GM15510 (cell line): Measurements from ENCODE around the gene OTOR.

Source experiments
- POLR2A ChIP-seq: IDR thresholded peaks from 3 replicates; pipeline ENCODE4 v1.6.1; 2011; ENCODE audit warnings: borderline replicate concordance; ENCODE audit not compliant: insufficient read length; ENCODE audit errors: extremely low read depth

Gene OTOR

DNA sequence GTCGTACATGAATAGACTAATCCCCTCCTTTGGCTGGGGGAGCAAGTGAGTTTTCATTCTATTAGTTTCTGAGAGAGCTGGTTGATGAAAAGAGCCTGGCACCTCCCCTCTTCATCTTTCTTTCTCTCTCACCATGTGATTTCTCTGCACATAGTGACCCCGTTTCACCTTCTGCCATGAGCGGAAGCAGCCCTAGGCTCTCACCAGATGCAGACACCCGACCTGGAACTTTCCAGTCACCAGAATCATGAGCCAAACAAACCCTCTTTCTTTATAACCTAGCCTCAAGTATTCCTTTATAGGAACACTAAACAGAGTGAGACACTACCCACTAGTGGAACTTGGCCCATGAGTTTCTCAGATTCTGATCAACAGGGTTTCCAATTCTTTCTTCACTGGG, 16.4 kb downstream of the OTOR start:
- no peak for TF ChIP-seq POLR2A

DNA sequence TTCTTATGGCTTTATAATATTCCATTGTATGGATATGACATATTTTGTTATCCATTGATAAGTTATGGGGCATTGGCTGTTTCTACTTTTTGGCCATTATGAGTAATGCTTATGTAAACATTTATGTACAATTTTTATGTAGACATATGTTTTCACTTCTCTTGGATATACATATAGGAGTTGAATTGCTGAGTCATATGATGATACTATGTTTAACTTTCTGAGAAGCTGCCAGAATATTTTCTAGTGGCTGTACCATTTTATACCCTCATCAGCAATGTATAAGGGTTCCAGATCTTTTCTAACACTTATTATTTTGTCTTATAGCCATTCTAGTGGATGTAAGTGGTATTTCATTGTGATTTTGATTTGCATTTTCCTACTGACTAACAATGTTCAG, 23.1 kb downstream of the OTOR start:
- TF ChIP-seq POLR2A: no peak

DNA sequence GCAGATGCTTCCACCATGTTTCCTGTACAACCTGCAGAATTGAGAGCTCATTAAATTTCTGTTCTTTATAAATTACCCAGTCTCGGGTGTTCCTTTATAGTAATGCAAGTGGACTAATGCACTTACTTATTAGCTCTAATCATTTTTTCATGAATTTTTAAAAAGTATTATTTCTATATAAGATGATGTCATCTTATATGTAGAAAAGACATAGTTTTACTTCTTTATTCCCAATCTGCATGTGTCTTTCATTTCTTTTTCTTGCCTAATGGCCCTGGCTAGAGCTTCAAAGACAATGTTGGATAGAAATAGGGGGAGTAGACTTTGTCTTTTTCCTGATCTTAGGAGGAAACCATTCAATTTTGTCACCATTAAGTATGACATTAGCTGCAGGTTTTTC, 27.8 kb downstream of the OTOR start:
- no peak for TF ChIP-seq POLR2A

DNA sequence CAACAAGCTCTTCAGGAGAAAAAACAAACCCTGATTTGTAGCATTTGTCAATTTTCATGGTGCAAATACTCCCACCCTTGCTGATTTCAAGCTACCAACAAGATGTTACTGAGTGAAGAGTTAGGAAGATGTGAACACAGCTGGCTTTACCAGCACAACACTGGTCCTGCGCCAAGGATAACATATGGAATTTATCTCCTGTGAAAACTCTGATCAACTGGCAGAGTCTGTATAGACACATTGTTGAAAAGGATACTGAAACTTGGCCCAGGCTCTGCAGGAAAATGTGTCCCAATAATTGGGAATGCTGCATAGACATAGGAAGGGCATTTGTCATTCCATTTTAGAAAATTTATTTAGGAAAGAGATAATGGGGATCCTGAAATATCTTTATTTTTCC, 29.0 kb downstream of the OTOR start:
- TF ChIP-seq POLR2A: no peak

DNA sequence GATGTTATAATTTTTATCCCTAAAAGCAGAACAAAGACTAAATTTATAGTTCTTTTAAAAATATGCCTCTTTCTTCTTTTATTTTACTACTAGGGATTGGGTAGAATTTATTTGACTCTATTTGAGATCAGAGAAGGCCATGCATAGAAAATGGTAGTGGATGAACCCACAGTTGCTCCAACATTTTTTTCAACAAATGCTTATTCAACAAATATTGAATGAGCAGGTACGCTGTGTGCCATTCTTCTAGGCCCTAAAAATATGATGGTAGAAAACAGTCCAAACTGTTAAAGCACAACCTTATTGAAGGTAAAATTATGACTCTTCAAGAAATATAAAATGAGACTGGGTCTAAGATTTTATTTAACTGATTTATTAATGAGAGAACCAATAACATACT, 30.0 kb downstream of the OTOR start:
- no peak for TF ChIP-seq POLR2A

DNA sequence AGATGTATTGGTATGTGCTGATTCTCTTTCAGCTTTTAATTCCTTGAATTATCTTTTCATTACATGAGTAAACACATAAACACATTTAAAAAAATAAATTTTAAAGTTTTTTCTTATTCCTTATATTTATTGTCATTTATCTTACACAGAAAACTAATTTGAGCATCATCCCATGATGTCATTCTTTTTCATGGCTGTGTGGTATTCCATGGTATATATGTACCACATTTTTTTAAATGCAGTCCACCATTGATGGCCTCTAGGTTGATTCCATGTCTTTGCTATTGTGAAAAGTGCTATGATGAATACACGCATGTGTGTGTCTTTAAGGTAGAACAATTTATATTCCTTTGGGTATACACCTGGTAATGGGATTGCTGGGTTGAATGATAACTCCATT, 33.3 kb downstream of the OTOR start:
- TF ChIP-seq POLR2A: no peak

DNA sequence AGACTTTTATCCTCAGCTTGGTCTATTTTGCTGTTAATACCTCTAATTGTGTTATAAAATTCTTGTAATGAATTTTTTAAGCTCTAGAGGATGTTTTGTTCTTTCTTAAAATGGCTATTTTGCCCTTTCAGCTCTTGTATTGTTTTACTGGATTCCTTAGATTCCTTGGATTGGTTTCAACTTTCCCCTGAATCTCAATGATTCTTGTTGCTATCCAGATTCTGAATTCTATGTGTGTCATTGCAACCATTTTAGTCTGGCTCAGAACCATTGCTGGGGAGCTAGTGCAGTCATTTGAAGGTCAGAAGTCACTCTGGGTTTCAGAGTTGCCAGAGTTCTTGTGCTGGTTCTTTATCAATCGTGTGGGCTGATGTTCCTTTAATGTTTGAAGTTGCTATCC, 37.1 kb downstream of the OTOR start:
- TF ChIP-seq POLR2A: no peak
